Tibial artery (tissue), 4 donors: Measurements from ENCODE around the gene SGMS2.

Experiments
- DNase-seq, 2 donors: peaks; one replicate each; pipeline ENCODE4 v3.0.0-alpha.2; 2019
- H3K27ac ChIP-seq, 2 donors: fragments of 200-600 bp; sonication (generic) in 1 of 2; 1 replicate in 1 of 2; 2 replicates in 1 of 2; pipeline ENCODE4 v1.5.1; 2018 to 2019; ENCODE audit warnings: mild to moderate bottlenecking in 1 of 2
- H3K27me3 ChIP-seq, 2 donors: fragments of 200-600 bp; sonication (generic) in 1 of 2; one replicate each; pipeline versions ENCODE4 v1.5.1 to v1.6.0; 2016 to 2019
- H3K36me3 ChIP-seq, 3 donors: fragments of 200-600 bp; sonication (generic) in 2 of 3; one replicate each; pipeline ENCODE4 v1.5.1; 2016 to 2019; ENCODE audit warnings: mild to moderate bottlenecking in 2 of 3
- H3K4me1 ChIP-seq, 4 donors: fragments of 200-600 bp; sonication (generic) in 2 of 4; 1 replicate in 3 of 4; 2 replicates in 1 of 4; pipeline ENCODE4 v1.5.1; 2016 to 2019
- H3K4me3 ChIP-seq, 2 donors: fragments of 200-600 bp; sonication (generic) in 1 of 2; 1 replicate in 1 of 2; 2 replicates in 1 of 2; pipeline ENCODE4 v1.5.1; 2018 to 2019; ENCODE audit warnings: mild to moderate bottlenecking in 2 of 2
- H3K9me3 ChIP-seq, 3 donors: fragments of 200-600 bp; sonication (generic) in 1 of 3; one replicate each; pipeline ENCODE4 v1.5.1; 2016 to 2019
- intact Hi-C: fragments of 100-400 bp; cut with DNase I; formaldehyde crosslinking; loops from one replicate; pipeline ENCODE4 v1.15.0; 2023; ENCODE audit warnings: low total_unique reads
- TF ChIP-seq, protein P1 (sequence below), 2 experiments: fragments of 200-600 bp in 1 of 2; fragments of 450-650 bp in 1 of 2; IDR thresholded peaks; one replicate each; pipeline ENCODE4 v1.5.1; 2017 to 2019; ENCODE audit warnings: antibody characterized with exemption in 2 of 2, mild to moderate bottlenecking in 1 of 2, moderate library complexity in 1 of 2

Gene SGMS2

DNA sequence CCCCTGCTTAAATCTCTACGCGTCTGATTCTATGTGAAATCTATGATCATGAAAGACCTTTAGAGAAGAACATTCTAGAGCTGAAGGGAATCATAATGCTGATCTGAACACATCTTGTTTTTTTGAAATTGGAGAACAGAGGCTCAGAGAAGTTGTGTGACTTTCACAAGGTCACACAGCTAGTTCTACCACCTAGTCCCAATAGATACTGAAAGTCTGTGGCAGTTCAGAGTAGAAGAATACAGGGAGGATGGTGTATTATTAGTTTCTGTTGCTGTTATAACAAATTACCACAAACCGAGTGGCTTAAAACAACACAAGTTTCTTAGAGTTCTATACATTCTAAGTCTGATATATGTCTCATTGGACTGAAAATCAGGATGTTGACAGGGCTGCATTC is 121.1 kb downstream of the SGMS2 start:
- H3K36me3 ChIP-seq = peaks cover 39 to 59% (median 48%) of the 10 kb centered on the region in 3 donors
- H3K9me3 ChIP-seq = no peaks in the 10 kb centered on the region
- no peak overlapping the region for H3K27ac ChIP-seq
- TF ChIP-seq, protein P1, sequence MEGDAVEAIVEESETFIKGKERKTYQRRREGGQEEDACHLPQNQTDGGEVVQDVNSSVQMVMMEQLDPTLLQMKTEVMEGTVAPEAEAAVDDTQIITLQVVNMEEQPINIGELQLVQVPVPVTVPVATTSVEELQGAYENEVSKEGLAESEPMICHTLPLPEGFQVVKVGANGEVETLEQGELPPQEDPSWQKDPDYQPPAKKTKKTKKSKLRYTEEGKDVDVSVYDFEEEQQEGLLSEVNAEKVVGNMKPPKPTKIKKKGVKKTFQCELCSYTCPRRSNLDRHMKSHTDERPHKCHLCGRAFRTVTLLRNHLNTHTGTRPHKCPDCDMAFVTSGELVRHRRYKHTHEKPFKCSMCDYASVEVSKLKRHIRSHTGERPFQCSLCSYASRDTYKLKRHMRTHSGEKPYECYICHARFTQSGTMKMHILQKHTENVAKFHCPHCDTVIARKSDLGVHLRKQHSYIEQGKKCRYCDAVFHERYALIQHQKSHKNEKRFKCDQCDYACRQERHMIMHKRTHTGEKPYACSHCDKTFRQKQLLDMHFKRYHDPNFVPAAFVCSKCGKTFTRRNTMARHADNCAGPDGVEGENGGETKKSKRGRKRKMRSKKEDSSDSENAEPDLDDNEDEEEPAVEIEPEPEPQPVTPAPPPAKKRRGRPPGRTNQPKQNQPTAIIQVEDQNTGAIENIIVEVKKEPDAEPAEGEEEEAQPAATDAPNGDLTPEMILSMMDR (IDR thresholded peaks at IDR 0.05) = no peak
- no peak overlapping the region for H3K4me3 ChIP-seq
- H3K4me1 ChIP-seq = no peaks in the 10 kb centered on the region
- intact Hi-C loops = no loop called here
- H3K27me3 ChIP-seq = no peaks in the 10 kb centered on the region
- no peak for DNase-seq

- no peak for DNase-seq
- H3K4me1 ChIP-seq = no peaks in the 10 kb centered on the region
- H3K36me3 ChIP-seq = peaks cover 34 to 65% (median 52%) of the 10 kb centered on the region in 3 donors
- H3K9me3 ChIP-seq = no peaks in the 10 kb centered on the region
- intact Hi-C loops = no loop called here
- H3K4me3 ChIP-seq = no peak overlapping the region
- TF ChIP-seq, protein P1 (IDR thresholded peaks at IDR 0.05) = no peak
- H3K27me3 ChIP-seq = no peaks in the 10 kb centered on the region
- no peak overlapping the region for H3K27ac ChIP-seq
These were observed 126.2 kb downstream of the SGMS2 start for GRCh38 chr4:107950746-107951540.

GRCh38 chr4:107951551-107951950 is 126.8 kb downstream of the SGMS2 start:
- no peak for DNase-seq
- Histone ChIP-seq H3K36me3 (peaks cover 32 to 59% (median 47%) of the 10 kb centered on the region in 3 donors), H3K27ac (no peak overlapping the region), H3K27me3 (no peaks in the 10 kb centered on the region), H3K4me3 (no peak overlapping the region), H3K9me3 (peaks cover 0 to 2% (median 1%) of the 10 kb centered on the region in 3 donors), H3K4me1 (no peaks in the 10 kb centered on the region)
- intact Hi-C loops = no loop called here
- TF ChIP-seq, protein P1 (IDR thresholded peaks at IDR 0.05) = no peak

GRCh38 chr4:107956011-107956410 is 131.3 kb downstream of the SGMS2 start:
- Histone ChIP-seq H3K27ac (no peak overlapping the region), H3K4me3 (no peak overlapping the region), H3K4me1 (no peaks in the 10 kb centered on the region), H3K36me3 (peaks cover 12 to 16% (median 16%) of the 10 kb centered on the region in 3 donors), H3K9me3 (peaks cover 0 to 11% (median 10%) of the 10 kb centered on the region in 3 donors), H3K27me3 (no peaks in the 10 kb centered on the region)
- intact Hi-C loops = no loop called here
- TF ChIP-seq, protein P1 (IDR thresholded peaks at IDR 0.05) = no peak
- no peak for DNase-seq
